Right ventricle myocardium superior (tissue), 1 donor: ENCODE measurements around the gene PBX3. TPM values are rescaled to one million over a fixed set of nuclear protein-coding genes. Genes with fewer than 3 reads are reported as not detected.

Source experiments
- ATAC-seq: fragments of 200-7000 bp; cut with Tn5 transposase; one replicate; pipeline ENCODE4 v1.9.1; 2020; ENCODE audit warnings: mild to moderate bottlenecking; ENCODE audit not compliant: poor library complexity
- DNase-seq: peaks from one replicate; pipeline ENCODE4 v3.0.0-alpha.2; 2020
- intact Hi-C: fragments of 100-400 bp; cut with DNase I; formaldehyde crosslinking; loops from one replicate; pipeline ENCODE4 v1.11.2; 2022
- total RNA-seq: library from RNA; stranded (reverse); fragmentation: NEBNext Ultra II Directional; extraction: Animal tissue kit (Norgen Biotek cat#: 25700); gene quantifications from one replicate; pipeline ENCODE4 v1.2.1, GENCODE V29; 2021
- donor health status: DM: no; HTN: yes; CAD: no; lungs with severe emphysema.

PBX3 gene
- total RNA-seq, 1 donor from 2014 or later, result 54.1 TPM

- intact Hi-C loops, result no loop called here
Observed at GRCh38 chr9:125992557-125992956, 245.4 kb downstream of the PBX3 start.

GRCh38 chr9:125993466-125993865, 246.3 kb downstream of the PBX3 start:
- DNase-seq (no peak), ATAC-seq (no peak)
- intact Hi-C loops, result no loop called here

More at GRCh38 chr9:125992557-125992956, 245.4 kb downstream of the PBX3 start:
- DNase-seq (no peak), ATAC-seq (no peak)

- intact Hi-C loops, result no loop called here
- no peak for ATAC-seq
- DNase-seq, result no peak
Observed at GRCh38 chr9:125994066-125994943, 247.1 kb downstream of the PBX3 start.

- intact Hi-C loops, result no loop called here
- ATAC-seq, result no peak
- no peak for DNase-seq
Observed at GRCh38 chr9:125995006-125995405, 247.8 kb downstream of the PBX3 start.

- DNase-seq (no peak), ATAC-seq (no peak)
- intact Hi-C loops, result no loop called here
Observed at GRCh38 chr9:125995706-125996105, 248.5 kb downstream of the PBX3 start.

- intact Hi-C loops, result no loop called here
Observed at GRCh38 chr9:125996791-125997190, 249.6 kb downstream of the PBX3 start.

GRCh38 chr9:125997196-125997823, 250.1 kb downstream of the PBX3 start:
- DNase-seq (no peak), ATAC-seq (no peak)
- intact Hi-C loops, result no loop called here

More at GRCh38 chr9:125996791-125997190, 249.6 kb downstream of the PBX3 start:
- ATAC-seq (no peak), DNase-seq (no peak)

GRCh38 chr9:125998837-125999503, 251.8 kb downstream of the PBX3 start:
- DNase-seq, result no peak
- intact Hi-C loops, result no loop called here

GRCh38 chr9:125999504-125999881, 252.3 kb downstream of the PBX3 start:
- no peak for DNase-seq
- intact Hi-C loops, result no loop called here

More at GRCh38 chr9:125998837-125999503, 251.8 kb downstream of the PBX3 start:
- ATAC-seq, result no peak

GRCh38 chr9:126000256-126000655, 253.1 kb downstream of the PBX3 start:
- ATAC-seq (no peak), DNase-seq (no peak)
- intact Hi-C loops, result no loop called here

More at GRCh38 chr9:125999504-125999881, 252.3 kb downstream of the PBX3 start:
- no peak for ATAC-seq

- no peak for DNase-seq
- ATAC-seq, result no peak
- intact Hi-C loops, result no loop called here
Observed at GRCh38 chr9:126000731-126001580, 253.8 kb downstream of the PBX3 start.

- intact Hi-C loops, result no loop called here
- DNase-seq (no peak), ATAC-seq (no peak)
Observed at GRCh38 chr9:126001581-126002225, 254.5 kb downstream of the PBX3 start.

- ATAC-seq (no peak), DNase-seq (no peak)
- intact Hi-C loops, result no loop called here
Observed at GRCh38 chr9:126002476-126003350, 255.5 kb downstream of the PBX3 start.

- intact Hi-C loops, result no loop called here
- DNase-seq, result no peak
- no peak for ATAC-seq
Observed at GRCh38 chr9:126009047-126009446, 261.9 kb downstream of the PBX3 start.

- intact Hi-C loops, result no loop called here
- no peak for ATAC-seq
- no peak for DNase-seq
Observed at GRCh38 chr9:126014726-126015125, 267.6 kb downstream of the PBX3 start.

GRCh38 chr9:126015424-126015823, 268.3 kb downstream of the PBX3 start:
- intact Hi-C loops, result no loop called here
- ATAC-seq (no peak), DNase-seq (no peak)

GRCh38 chr9:126016579-126017290, 269.6 kb downstream of the PBX3 start:
- DNase-seq (no peak), ATAC-seq (no peak)
- intact Hi-C loops, result no loop called here
